HG03378 (cell line): ENCODE results near the gene PTPRQ.

ENCODE experiments used
- ATAC-seq: cut with Tn5 transposase; IDR thresholded peaks from one replicate; pipeline ENCODE4 v1.9.1; 2021; ENCODE audit warnings: mild to moderate bottlenecking, moderate library complexity; ENCODE audit not compliant: unreplicated experiment

PTPRQ gene

DNA sequence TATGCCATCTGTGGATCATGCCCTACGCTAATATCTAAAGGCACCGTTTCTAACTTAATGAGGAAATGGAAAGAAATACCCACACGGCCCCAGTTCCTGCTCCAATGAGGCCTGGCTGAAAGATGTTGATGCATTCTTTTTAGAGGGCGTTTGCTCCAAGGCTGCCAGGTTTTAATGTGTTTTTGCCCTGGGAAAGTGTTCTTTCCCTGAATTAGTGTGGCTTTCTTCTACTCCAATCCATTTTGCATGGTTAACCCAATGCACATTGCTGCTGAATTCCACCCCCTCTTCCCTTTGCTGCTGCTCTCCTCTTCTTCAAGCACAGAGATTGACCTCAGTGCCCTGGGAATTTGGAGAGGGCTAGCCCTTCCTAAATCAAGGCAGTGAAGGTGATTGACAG, 273.8 kb downstream of the PTPRQ start:
- no peak for ATAC-seq

DNA sequence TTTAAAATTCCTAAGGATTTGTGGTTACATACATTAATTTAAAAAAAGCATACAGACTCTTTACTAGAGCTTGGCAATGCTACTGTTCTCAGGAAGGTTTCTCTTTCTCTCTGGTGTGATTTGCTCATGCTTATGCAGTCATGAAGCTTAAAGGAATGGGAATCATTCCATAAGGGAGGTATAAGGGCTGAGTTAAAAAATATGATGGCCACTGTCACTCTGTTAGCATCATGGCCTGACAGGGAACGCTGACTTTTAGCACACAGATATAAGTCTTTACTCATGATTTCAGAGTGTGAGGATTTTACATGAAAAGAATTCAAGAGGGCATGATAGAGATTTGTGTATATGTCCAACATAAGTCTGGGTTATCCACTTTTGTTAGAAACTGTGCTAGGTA, 276.5 kb downstream of the PTPRQ start:
- no peak for ATAC-seq

DNA sequence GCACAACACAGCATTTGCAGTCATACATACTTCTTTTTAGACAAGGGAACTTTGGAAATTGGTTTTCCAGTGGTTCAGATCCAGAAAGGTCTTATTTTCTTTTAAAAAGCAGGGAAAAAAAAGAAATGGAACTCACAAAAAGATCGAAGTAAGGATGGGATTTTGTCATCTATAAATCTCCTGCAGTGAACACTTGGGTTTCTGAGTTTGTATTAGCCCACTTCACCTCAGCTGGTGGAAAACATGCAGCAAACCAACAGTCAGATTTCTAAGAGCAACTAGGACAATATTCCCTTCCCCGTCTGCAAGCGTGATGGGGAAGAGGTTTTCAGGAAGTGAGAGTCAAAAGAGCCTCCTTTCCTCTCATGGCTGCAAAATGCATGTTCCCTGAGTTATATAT, 277.3 kb downstream of the PTPRQ start:
- ATAC-seq, result no peak
